Measurements from ENCODE around the gene SLC38A4. TPM values are rescaled to one million over a fixed set of nuclear protein-coding genes. Genes with fewer than 3 reads are reported as not detected.
"Not testable (repeated sequence)": the region's sequence is repeated elsewhere in the genome, so short reads cannot be mapped to it uniquely, and the experiment has no call there.

Gene SLC38A4
- total and polyA plus RNA-seq, 8 donors: 0.12 to 16.7 (median 8.4) TPM; not detected in 4

GRCh38 chr12:46865311-46865710 lies 39.5 kb upstream of the SLC38A4 start:
- Histone ChIP-seq H3K4me1 (no peaks in the 10 kb centered on the region), H3K4me3 (no peak overlapping the region), H3K27ac (no peak overlapping the region), H3K36me3 (no peaks in the 10 kb centered on the region), H3K9me3 (peaks cover 5 to 43% (median 33%) of the 10 kb centered on the region in 4 donors), H3K27me3 (no peaks in the 10 kb centered on the region)
- no peak for DNase-seq
- TF ChIP-seq CTCF (IDR thresholded peaks at IDR 0.05): no peak
- TF ChIP-seq POLR2A (IDR thresholded peaks at IDR 0.05): no peak
- TF ChIP-seq POLR2AphosphoS5 (IDR thresholded peaks at IDR 0.05): no peak
- intact Hi-C loops (cut with DNase I; ENCODE audit: low total_unique reads): no loop called here

- intact Hi-C loops (cut with DNase I; ENCODE audit: low total_unique reads): no loop called here
- TF ChIP-seq POLR2AphosphoS5 (IDR thresholded peaks at IDR 0.05) (no peak), EP300 (IDR thresholded peaks at IDR 0.05) (no peak), POLR2A (IDR thresholded peaks at IDR 0.05) (no peak), CTCF (IDR thresholded peaks at IDR 0.05) (no peak)
Observed at GRCh38 chr12:46858368-46858767, 32.6 kb upstream of the SLC38A4 start.

DNA sequence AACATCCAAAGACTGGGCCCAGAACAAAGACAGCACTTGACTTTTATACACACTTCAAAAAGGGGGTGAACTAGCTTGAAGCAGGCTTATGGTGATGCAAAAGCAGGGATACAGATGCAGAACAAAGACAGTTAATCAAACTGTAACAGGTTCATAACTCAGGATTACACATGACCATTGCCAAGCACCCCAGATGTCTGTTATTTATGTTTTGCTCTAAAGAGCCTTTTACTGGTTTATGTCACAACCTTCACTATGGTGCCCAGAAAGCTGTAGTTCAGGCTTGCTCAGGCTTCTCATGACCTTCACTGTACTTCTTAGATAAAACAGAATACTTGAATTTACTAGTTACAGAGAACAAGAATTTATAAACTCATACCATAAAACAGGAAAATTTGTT lies 31.7 kb upstream of the SLC38A4 start:
- peaks cover 0 to 58% (median 31%) of the 10 kb centered on the region in 4 donors for H3K9me3 ChIP-seq
- no peaks in the 10 kb centered on the region for H3K4me1 ChIP-seq
- H3K27ac ChIP-seq: no peak overlapping the region
- no peak overlapping the region for H3K4me3 ChIP-seq
- TF ChIP-seq POLR2A (IDR thresholded peaks at IDR 0.05): no peak
- no peak for TF ChIP-seq CTCF (IDR thresholded peaks at IDR 0.05)
- TF ChIP-seq POLR2AphosphoS5 (IDR thresholded peaks at IDR 0.05): no peak
- no peak for TF ChIP-seq EP300 (IDR thresholded peaks at IDR 0.05)
- no peaks in the 10 kb centered on the region for H3K36me3 ChIP-seq
- no peak for DNase-seq
- no peaks in the 10 kb centered on the region for H3K27me3 ChIP-seq
- intact Hi-C loops (cut with DNase I; ENCODE audit: low total_unique reads): no loop called here

More at GRCh38 chr12:46858368-46858767, 32.6 kb upstream of the SLC38A4 start:
- WGBS, 5 donors: 82 to 91% (median 89%) methylated on average over 4 of the region's 4 CpGs
- no peak overlapping the region for H3K4me3 ChIP-seq
- H3K36me3 ChIP-seq: no peaks in the 10 kb centered on the region
- H3K27me3 ChIP-seq: no peaks in the 10 kb centered on the region
- H3K27ac ChIP-seq: no peak overlapping the region
- H3K9me3 ChIP-seq: peaks cover 0 to 60% (median 31%) of the 10 kb centered on the region in 4 donors
- no peaks in the 10 kb centered on the region for H3K4me1 ChIP-seq
- no peak for DNase-seq

GRCh38 chr12:46855760-46856159 lies 30.0 kb upstream of the SLC38A4 start:
- intact Hi-C loops (cut with DNase I; ENCODE audit: low total_unique reads): no loop called here
- Histone ChIP-seq H3K4me3 (no peak overlapping the region), H3K27ac (no peak overlapping the region), H3K4me1 (no peaks in the 10 kb centered on the region), H3K36me3 (no peaks in the 10 kb centered on the region), H3K9me3 (peaks cover 0 to 57% (median 31%) of the 10 kb centered on the region in 4 donors), H3K27me3 (no peaks in the 10 kb centered on the region)
- WGBS, 5 donors: 59 to 64% (median 61%) methylated on average over 2 of the region's 2 CpGs
- TF ChIP-seq CTCF (IDR thresholded peaks at IDR 0.05): no peak
- no peak for TF ChIP-seq EP300 (IDR thresholded peaks at IDR 0.05)
- TF ChIP-seq POLR2A (IDR thresholded peaks at IDR 0.05): no peak
- TF ChIP-seq POLR2AphosphoS5 (IDR thresholded peaks at IDR 0.05): no peak
- no peak for DNase-seq

DNA sequence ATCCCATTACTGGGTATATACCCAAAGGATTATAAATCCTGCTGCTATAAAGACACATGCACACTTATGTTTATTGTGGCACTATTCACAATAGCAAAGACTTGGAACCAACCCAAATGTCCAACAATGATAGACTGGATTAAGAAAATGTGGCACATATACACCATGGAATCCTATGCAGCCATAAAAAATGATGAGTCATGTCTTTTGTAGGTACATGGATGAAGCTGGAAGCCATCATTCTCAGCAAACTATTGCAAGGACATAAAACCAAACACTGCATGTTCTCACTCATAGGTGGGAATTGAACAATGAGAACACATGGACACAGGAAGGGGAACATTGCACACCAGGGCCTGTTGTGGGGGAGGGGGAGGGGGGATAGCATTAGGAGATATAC lies 28.4 kb upstream of the SLC38A4 start:
- H3K27me3 ChIP-seq; intact Hi-C loops (cut with DNase I; ENCODE audit: low total_unique reads); H3K27ac ChIP-seq; DNase-seq; H3K36me3 ChIP-seq; H3K4me1 ChIP-seq; H3K4me3 ChIP-seq: not testable (repeated sequence)
- peaks cover 0 to 47% (median 30%) of the 10 kb centered on the region in 4 donors for H3K9me3 ChIP-seq

DNA sequence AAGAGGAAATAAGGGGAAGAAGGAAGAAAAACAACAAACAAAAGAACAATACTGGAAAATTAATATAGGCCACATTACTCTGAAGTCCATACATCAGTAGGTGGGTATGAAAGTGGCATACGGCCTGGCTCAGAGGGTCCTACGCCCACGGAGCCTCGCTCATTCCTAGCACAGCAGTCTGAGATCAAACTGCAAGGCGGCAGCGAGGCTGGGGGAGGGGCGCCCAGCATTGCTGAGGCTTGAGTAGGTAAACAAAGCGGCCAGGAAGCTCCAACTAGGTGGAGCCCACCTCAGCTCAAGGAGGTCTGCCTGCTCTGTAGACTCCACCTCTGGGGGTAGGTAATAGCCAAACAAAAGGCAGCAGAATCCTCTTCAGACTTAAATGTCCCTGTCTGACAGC lies 23.0 kb upstream of the SLC38A4 start:
- H3K27ac ChIP-seq; H3K27me3 ChIP-seq; DNase-seq; H3K4me1 ChIP-seq; intact Hi-C loops (cut with DNase I; ENCODE audit: low total_unique reads); H3K4me3 ChIP-seq; H3K9me3 ChIP-seq; H3K36me3 ChIP-seq: not testable (repeated sequence)
- 59 to 81% (median 79%) methylated on average over 8 of the region's 8 CpGs for WGBS, 5 donors
